ENCODE measurements around the gene C16orf86. TPM values are rescaled to one million over a fixed set of nuclear protein-coding genes. Genes with fewer than 3 reads are reported as not detected.

C16orf86 gene
- total and polyA plus RNA-seq, 2 of the 8 experiments (the other 6 are each of a cell fraction or from before 2014, with no cell fraction given): 1.4 to 2.3 TPM

DNA sequence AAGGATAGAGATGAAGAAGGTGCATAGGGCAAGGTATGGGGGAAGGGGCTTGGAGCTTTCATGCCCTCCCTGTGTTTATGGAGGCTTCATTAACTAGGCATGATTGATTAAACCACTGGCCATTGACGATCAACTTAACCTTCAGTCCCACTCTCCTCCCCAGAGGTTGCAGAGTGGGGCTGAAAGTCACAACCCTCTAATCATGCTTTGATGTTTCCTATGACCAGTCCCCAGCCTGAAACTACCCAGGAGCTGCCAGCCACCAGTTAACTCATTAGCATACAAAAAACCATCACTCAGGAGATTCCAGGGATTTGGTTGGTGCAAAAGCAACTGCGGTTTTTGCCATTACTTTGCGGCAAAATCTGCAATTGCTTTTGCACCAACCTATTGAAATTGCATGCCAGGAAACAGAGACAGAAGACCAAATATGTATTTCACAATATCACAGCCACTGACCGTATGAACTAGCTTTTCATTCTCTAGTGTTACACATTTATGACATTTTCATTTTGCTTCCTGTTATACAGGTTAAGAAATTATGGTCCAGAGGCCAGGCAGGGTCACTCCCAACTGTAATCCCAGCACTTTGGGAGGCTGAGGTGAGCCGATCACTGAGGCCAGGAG, 47.1 kb downstream of the C16orf86 start:
- Histone ChIP-seq H3K23me2 (ENCODE audit: low read depth, low read length) (peaks cover 7% of the 10 kb centered on the region), H3K27ac (ENCODE audit: low read depth, low read length) (no peak overlapping the region), H3K56ac (replicated peaks; ENCODE audit: insufficient read length, low read depth, low read length) (no peak overlapping the region), H2BK12ac (ENCODE audit: low read depth, low read length) (no peak overlapping the region), H3K4me2 (ENCODE audit: insufficient read depth in 1 of 2, low read depth in 2 of 2, low read length in 2 of 2) (no peak overlapping the region), H3K18ac (ENCODE audit: extremely low read depth, low read length) (no peak overlapping the region), H2AFZ (ENCODE audit: low read length) (no peak overlapping the region), H3K4me3 (ENCODE audit: extremely low read depth in 1 of 4, insufficient read depth in 2 of 4, low read depth in 3 of 4, low read length in 4 of 4) (no peak overlapping the region), H2AK5ac (ENCODE audit: low read depth, low read length) (no peak overlapping the region), H3K23ac (ENCODE audit: insufficient read length) (no peak overlapping the region), H4K5ac (ENCODE audit: insufficient read length, low read depth, low read length) (no peak overlapping the region), H3K4ac (replicated peaks; ENCODE audit: insufficient read length, low read depth, low read length) (no peak overlapping the region), H3K79me1 (ENCODE audit: low read depth, low read length) (peaks cover 3% of the 10 kb centered on the region), H4K91ac (replicated peaks; ENCODE audit: insufficient read length, low read length) (no peak overlapping the region), H4K8ac (ENCODE audit: extremely low read depth, insufficient read depth, low read length) (no peak overlapping the region), H2BK120ac (replicated peaks; ENCODE audit: low read depth, low read length) (no peak overlapping the region), H2BK5ac (ENCODE audit: low read depth, low read length) (no peak overlapping the region), H2BK20ac (ENCODE audit: low read length) (no peak overlapping the region), H3K4me1 (replicated peaks in 1 of 4; ENCODE audit: control insufficient read depth in 3 of 4, insufficient read depth in 4 of 4, low read length in 3 of 4) (peaks cover 0 to 13% (median 6%) of the 10 kb centered on the region in 4 experiments; a peak in 4 of 7 replicates), H3K9me3 (ENCODE audit: insufficient read depth in 2 of 2, low read depth in 1 of 2, low read length in 1 of 2) (no peaks in the 10 kb centered on the region), H2BK15ac (ENCODE audit: low read length) (no peak overlapping the region), H3K79me2 (ENCODE audit: control insufficient read depth in 1 of 2, insufficient read depth in 2 of 2, low read length in 2 of 2) (peaks cover 7 to 77% of the 10 kb centered on the region in 2 experiments; a peak in 3 of 4 replicates), H4K20me1 (replicated peaks in 1 of 2; ENCODE audit: control insufficient read depth in 1 of 2, insufficient read depth in 2 of 2, low read length in 2 of 2) (peaks cover 0 to 7% of the 10 kb centered on the region in 2 experiments), H3K36me3 (ENCODE audit: control insufficient read depth in 2 of 4, insufficient read depth in 4 of 4, low read length in 3 of 4) (no peaks in the 10 kb centered on the region; a peak in 1 of 8 replicates), H3K9ac (replicated peaks in 1 of 4; ENCODE audit: extremely low read depth in 1 of 4, low read depth in 3 of 4, low read length in 3 of 4) (no peak overlapping the region), H3K14ac (ENCODE audit: insufficient read length) (no peak overlapping the region), H3K27me3 (replicated peaks in 1 of 4; ENCODE audit: control insufficient read depth in 3 of 4, extremely low read depth in 1 of 4, insufficient read depth in 3 of 4, low read length in 3 of 4) (no peaks in the 10 kb centered on the region; a peak in 1 of 7 replicates)
- no peak for FAIRE-seq
- DNase-seq (ENCODE audit: low read depth in 1 of 2, low spot score in 2 of 2): no peak
- ChIA-PET POLR2A (ENCODE audit: partially characterized antibody) (interaction anchor here (0.5 to 1.2 kb wide), 2 partner anchors 9 to 196 kb away, joined by 3 read pairs; no protein-coding TSS in a partner anchor), CTCF (ENCODE audit: partially characterized antibody) (interaction anchor here (0.7 to 1.7 kb wide), 6 partner anchors 16 to 169 kb away, joined by 3 to 7 read pairs (median 3); no protein-coding TSS in a partner anchor)
- 71% methylated on average over 5 of the region's 5 CpGs; no CpG with 5 or more reads in 1 of the 2 experiments for WGBS, 2 experiments (ENCODE audit: extremely low coverage in 1 of 2, insufficient coverage in 1 of 2, insufficient read length in 1 of 2, insufficient replicate concordance in 2 of 2, low coverage in 1 of 2, low lambda C conversion rate in 2 of 2, missing lambda C conversion rate in 1 of 2)
- TF ChIP-seq TCF12 (IDR thresholded peaks at IDR 0.05; ENCODE audit: low read depth, low read length) (no peak), TBP (IDR thresholded peaks at IDR 0.05; ENCODE audit: low read depth, low read length) (no peak), RAD21 (IDR thresholded peaks at IDR 0.05 in 1 of 2, conservative IDR thresholded peaks at IDR 0.05 in 1 of 2; ENCODE audit: low read depth in 2 of 2, low read length in 2 of 2) (no peak), MAFK (IDR thresholded peaks at IDR 0.05; ENCODE audit: low read depth, low read length) (no peak), BCL11A (IDR thresholded peaks at IDR 0.05; ENCODE audit: low read depth in 2 of 2, low read length in 2 of 2) (no peak), CHD1 (IDR thresholded peaks at IDR 0.05; ENCODE audit: low read depth, low read length) (no peak), KDM4A (IDR thresholded peaks at IDR 0.05; ENCODE audit: low read depth, low read length, severe bottlenecking) (no peak), RBBP5 (IDR thresholded peaks at IDR 0.05; ENCODE audit: borderline replicate concordance, low read depth, low read length) (no peak), RFX5 (IDR thresholded peaks at IDR 0.05; ENCODE audit: borderline replicate concordance, low read depth, low read length) (no peak)
- TF ChIP-seq, protein P1, sequence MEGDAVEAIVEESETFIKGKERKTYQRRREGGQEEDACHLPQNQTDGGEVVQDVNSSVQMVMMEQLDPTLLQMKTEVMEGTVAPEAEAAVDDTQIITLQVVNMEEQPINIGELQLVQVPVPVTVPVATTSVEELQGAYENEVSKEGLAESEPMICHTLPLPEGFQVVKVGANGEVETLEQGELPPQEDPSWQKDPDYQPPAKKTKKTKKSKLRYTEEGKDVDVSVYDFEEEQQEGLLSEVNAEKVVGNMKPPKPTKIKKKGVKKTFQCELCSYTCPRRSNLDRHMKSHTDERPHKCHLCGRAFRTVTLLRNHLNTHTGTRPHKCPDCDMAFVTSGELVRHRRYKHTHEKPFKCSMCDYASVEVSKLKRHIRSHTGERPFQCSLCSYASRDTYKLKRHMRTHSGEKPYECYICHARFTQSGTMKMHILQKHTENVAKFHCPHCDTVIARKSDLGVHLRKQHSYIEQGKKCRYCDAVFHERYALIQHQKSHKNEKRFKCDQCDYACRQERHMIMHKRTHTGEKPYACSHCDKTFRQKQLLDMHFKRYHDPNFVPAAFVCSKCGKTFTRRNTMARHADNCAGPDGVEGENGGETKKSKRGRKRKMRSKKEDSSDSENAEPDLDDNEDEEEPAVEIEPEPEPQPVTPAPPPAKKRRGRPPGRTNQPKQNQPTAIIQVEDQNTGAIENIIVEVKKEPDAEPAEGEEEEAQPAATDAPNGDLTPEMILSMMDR (IDR thresholded peaks at IDR 0.05; ENCODE audit: control extremely low read depth in 1 of 3, insufficient read depth in 1 of 3, low read depth in 1 of 3, low read length in 3 of 3): no peak

Measured in H1 (cell line).